Karpas-422 (cell line): ENCODE results near the gene PTPN9. TPM values are rescaled to one million over a fixed set of nuclear protein-coding genes. Genes with fewer than 3 reads are reported as not detected.
"Not testable (repeated sequence)": the region's sequence is repeated elsewhere in the genome, so short reads cannot be mapped to it uniquely, and the experiment has no call there.

Experiments
- DNase-seq: peaks from one replicate; pipeline ENCODE4 v3.0.0-alpha.2; 2015
- H2AFZ ChIP-seq: fragments of 200-600 bp; sonication (generic); 2 replicates; pipeline ENCODE4 v1.6.1; 2014; ENCODE audit warnings: antibody characterized with exemption, low read length, mixed read lengths
- H3K27ac ChIP-seq: fragments of 200-600 bp; sonication (generic); 2 replicates; pipeline ENCODE4 v1.5.1; 2014; ENCODE audit warnings: mild to moderate bottlenecking, low read length, moderate library complexity
- H3K27me3 ChIP-seq: fragments of 200-600 bp; sonication (generic); 2 replicates; pipeline ENCODE4 v1.6.1; 2014; ENCODE audit warnings: low read length, mixed read lengths
- H3K36me3 ChIP-seq: fragments of 200-600 bp; sonication (generic); 2 replicates; pipeline ENCODE4 v1.6.1; 2014; ENCODE audit warnings: low read length, mixed read lengths; ENCODE audit not compliant: insufficient read depth
- H3K4me1 ChIP-seq: fragments of 200-600 bp; sonication (generic); 2 replicates; pipeline ENCODE4 v1.6.1; 2014; ENCODE audit warnings: mild to moderate bottlenecking, low read length, mixed read lengths
- H3K4me2 ChIP-seq: fragments of 200-600 bp; sonication (generic); 2 replicates; pipeline ENCODE4 v1.6.1; 2014; ENCODE audit warnings: low read length, low read depth, mild to moderate bottlenecking; ENCODE audit not compliant: poor library complexity, severe bottlenecking
- H3K4me3 ChIP-seq: fragments of 200-600 bp; sonication (generic); 2 replicates; pipeline ENCODE4 v1.5.1; 2014; ENCODE audit warnings: mild to moderate bottlenecking, antibody characterized with exemption, low read length, mixed read lengths
- H3K79me2 ChIP-seq: fragments of 200-600 bp; sonication (generic); 2 replicates; pipeline ENCODE4 v1.6.1; 2014; ENCODE audit warnings: mild to moderate bottlenecking, low read length, mixed read lengths
- H3K9ac ChIP-seq: fragments of 200-600 bp; sonication (generic); 2 replicates; pipeline ENCODE4 v1.6.0; 2014; ENCODE audit warnings: low read length
- H3K9me2 ChIP-seq: fragments of 200-600 bp; sonication (generic), shearing (Covaris generic); replicated peaks from 2 replicates; pipeline ENCODE4 v1.6.0; 2014; ENCODE audit warnings: mild to moderate bottlenecking, low read length, moderate library complexity; ENCODE audit not compliant: insufficient read depth
- H3K9me3 ChIP-seq: fragments of 300-700, 200-600 bp; sonication (generic); 2 replicates; pipeline ENCODE4 v1.6.1; 2014; ENCODE audit warnings: low read length, mixed read lengths
- H4K20me1 ChIP-seq: fragments of 200-600 bp; sonication (generic); 2 replicates; pipeline ENCODE4 v1.6.1; 2014; ENCODE audit warnings: mild to moderate bottlenecking, antibody characterized with exemption, low read length, low read depth; ENCODE audit not compliant: insufficient read depth
- total RNA-seq: library from RNA; depleted of rRNA; stranded (reverse); fragments of >200 nt; shearing (Covaris generic); gene quantifications from 2 replicates; pipeline ENCODE4 v1.2.3, GENCODE V29; 2014; ENCODE audit warnings: low replicate concordance

PTPN9 gene
- total RNA-seq, 1 experiment from 2014 or later, result 31.2 TPM

DNA sequence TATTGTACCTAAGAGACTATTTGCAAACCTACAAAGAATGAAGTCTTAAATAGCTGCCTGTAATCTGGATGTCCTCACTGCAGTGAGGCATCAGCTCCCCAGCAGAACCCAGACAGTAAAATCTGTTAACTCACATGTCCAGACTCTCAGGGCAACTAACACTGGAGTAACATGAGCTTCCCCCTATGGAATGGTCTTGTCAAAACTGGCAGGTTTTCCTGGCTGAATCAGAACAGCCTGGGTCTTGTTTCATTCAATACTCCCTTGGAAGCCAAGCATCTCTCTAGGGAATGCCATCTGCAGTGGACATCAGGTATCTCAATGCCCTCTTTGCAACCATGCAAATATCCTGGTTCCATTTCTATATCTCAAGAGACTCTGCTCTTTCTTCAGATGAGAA, 24.4 kb downstream of the PTPN9 start:
- DNase-seq, result peak; percentile 59
- peak overlapping the region; percentile 52; the same call in 1 of the 2 replicates for H3K9ac ChIP-seq
- peaks cover 74% of the 10 kb centered on the region for H3K79me2 ChIP-seq
- no peaks in the 10 kb centered on the region for H3K36me3 ChIP-seq
- H2AFZ ChIP-seq, result no peak overlapping the region
- H3K4me2 ChIP-seq, result peak overlapping the region; percentile 81
- no peaks in the 10 kb centered on the region for H3K9me3 ChIP-seq
- no peaks in the 10 kb centered on the region for H3K27me3 ChIP-seq
- peaks cover 31% of the 10 kb centered on the region for H3K4me1 ChIP-seq
- H3K27ac ChIP-seq, result peak overlapping the region; percentile 90
- H3K4me3 ChIP-seq, result peak overlapping the region; percentile 46
- no peaks in the 10 kb centered on the region for H3K9me2 ChIP-seq
- H4K20me1 ChIP-seq, result no peaks in the 10 kb centered on the region

GRCh38 chr15:75553659-75554058, 25.5 kb downstream of the PTPN9 start:
- H3K79me2 ChIP-seq, result peaks cover 84% of the 10 kb centered on the region
- H3K4me3 ChIP-seq, result no peak overlapping the region
- H4K20me1 ChIP-seq, result no peaks in the 10 kb centered on the region; the same call in 1 of the 2 replicates
- no peak overlapping the region for H3K9ac ChIP-seq
- H3K27me3 ChIP-seq, result no peaks in the 10 kb centered on the region
- no peaks in the 10 kb centered on the region for H3K9me3 ChIP-seq
- no peaks in the 10 kb centered on the region for H3K9me2 ChIP-seq
- no peak overlapping the region for H3K4me2 ChIP-seq
- peaks cover 31% of the 10 kb centered on the region for H3K4me1 ChIP-seq
- H3K36me3 ChIP-seq, result no peaks in the 10 kb centered on the region
- no peak overlapping the region for H2AFZ ChIP-seq
- peak overlapping the region; percentile 90; the same call in 1 of the 2 replicates for H3K27ac ChIP-seq
- no peak for DNase-seq

GRCh38 chr15:75551091-75551490, 28.0 kb downstream of the PTPN9 start:
- H3K9me3 ChIP-seq, result no peaks in the 10 kb centered on the region
- H3K9me2 ChIP-seq, result no peaks in the 10 kb centered on the region
- H3K79me2 ChIP-seq, result peaks cover 86% of the 10 kb centered on the region
- no peak overlapping the region for H3K4me3 ChIP-seq
- H3K27ac ChIP-seq, result no peak overlapping the region
- peaks cover 24% of the 10 kb centered on the region for H3K4me1 ChIP-seq
- no peak overlapping the region for H3K4me2 ChIP-seq
- H4K20me1 ChIP-seq, result no peaks in the 10 kb centered on the region; the same call in 1 of the 2 replicates
- H2AFZ ChIP-seq, result no peak overlapping the region
- H3K9ac ChIP-seq, result no peak overlapping the region
- H3K27me3 ChIP-seq, result no peaks in the 10 kb centered on the region
- DNase-seq, result no peak
- H3K36me3 ChIP-seq, result no peaks in the 10 kb centered on the region

- Histone ChIP-seq H3K27ac (no peak overlapping the region), H3K4me2 (no peak overlapping the region), H3K4me1 (peaks cover 15% of the 10 kb centered on the region), H3K79me2 (peaks cover 89% of the 10 kb centered on the region), H4K20me1 (no peaks in the 10 kb centered on the region; the same call in 1 of the 2 replicates), H3K4me3 (no peak overlapping the region), H3K9me3 (no peaks in the 10 kb centered on the region), H3K9me2 (no peaks in the 10 kb centered on the region), H3K27me3 (no peaks in the 10 kb centered on the region), H2AFZ (no peak overlapping the region), H3K9ac (no peak overlapping the region), H3K36me3 (peaks cover 6% of the 10 kb centered on the region; the same call in 1 of the 2 replicates)
- DNase-seq, result no peak
Measured at GRCh38 chr15:75545064-75545463, 34.1 kb downstream of the PTPN9 start.

GRCh38 chr15:75544359-75544758, 34.8 kb downstream of the PTPN9 start:
- no peak overlapping the region for H2AFZ ChIP-seq
- H3K4me2 ChIP-seq, result no peak overlapping the region
- H3K9ac ChIP-seq, result no peak overlapping the region
- no peaks in the 10 kb centered on the region; the same call in 1 of the 2 replicates for H4K20me1 ChIP-seq
- no peaks in the 10 kb centered on the region for H3K9me3 ChIP-seq
- H3K79me2 ChIP-seq, result peaks cover 89% of the 10 kb centered on the region
- DNase-seq, result no peak
- H3K4me1 ChIP-seq, result peaks cover 15% of the 10 kb centered on the region
- no peak overlapping the region for H3K4me3 ChIP-seq
- H3K27me3 ChIP-seq, result no peaks in the 10 kb centered on the region
- H3K27ac ChIP-seq, result no peak overlapping the region
- H3K9me2 ChIP-seq, result no peaks in the 10 kb centered on the region
- peaks cover 6% of the 10 kb centered on the region; the same call in 1 of the 2 replicates for H3K36me3 ChIP-seq

DNA sequence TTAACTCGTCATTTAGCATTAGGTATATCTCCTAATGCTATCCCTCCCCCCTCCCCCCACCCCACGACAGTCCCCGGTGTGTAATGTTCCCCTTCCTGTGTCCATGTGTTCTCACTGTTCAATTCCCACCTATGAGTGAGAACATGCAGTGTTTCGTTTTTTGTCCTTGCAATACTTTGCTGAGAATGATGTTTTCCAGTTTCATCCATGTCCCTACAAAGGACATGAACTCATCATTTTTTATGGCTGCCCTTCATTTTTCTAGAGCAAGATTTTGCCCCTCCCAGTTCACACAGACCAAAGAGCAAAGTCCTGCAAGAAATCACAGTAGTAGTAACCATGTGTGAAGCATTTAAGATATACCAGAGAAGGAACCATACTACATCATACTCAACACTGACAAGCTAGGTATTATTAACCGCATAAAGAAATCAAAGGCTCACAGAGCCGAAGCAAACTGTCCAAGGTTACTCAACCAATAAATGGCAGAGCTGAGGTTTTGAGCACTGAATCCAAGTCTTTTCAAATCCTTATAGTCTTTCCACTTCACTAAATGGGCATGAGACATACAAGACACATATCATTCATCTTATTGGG, 36.1 kb downstream of the PTPN9 start:
- H3K9ac ChIP-seq, H3K4me3 ChIP-seq, H4K20me1 ChIP-seq, H3K27me3 ChIP-seq, H3K27ac ChIP-seq, H3K36me3 ChIP-seq, H3K9me3 ChIP-seq, H3K9me2 ChIP-seq, DNase-seq, H2AFZ ChIP-seq, H3K4me2 ChIP-seq: not testable (repeated sequence)
- H3K4me1 ChIP-seq, result peaks cover 15% of the 10 kb centered on the region
- peaks cover 96% of the 10 kb centered on the region for H3K79me2 ChIP-seq

- Histone ChIP-seq H3K4me1 (peaks cover 15% of the 10 kb centered on the region), H3K4me2 (no peak overlapping the region), H3K9ac (no peak overlapping the region), H2AFZ (no peak overlapping the region), H3K27me3 (no peaks in the 10 kb centered on the region), H3K27ac (peak overlapping the region; percentile 2; the same call in 1 of the 2 replicates), H3K79me2 (peaks cover 93% of the 10 kb centered on the region), H3K36me3 (peaks cover 6% of the 10 kb centered on the region; the same call in 1 of the 2 replicates), H4K20me1 (no peaks in the 10 kb centered on the region), H3K4me3 (no peak overlapping the region), H3K9me2 (no peaks in the 10 kb centered on the region), H3K9me3 (no peaks in the 10 kb centered on the region)
- DNase-seq, result no peak
Measured at GRCh38 chr15:75542386-75542797, 36.7 kb downstream of the PTPN9 start.

DNA sequence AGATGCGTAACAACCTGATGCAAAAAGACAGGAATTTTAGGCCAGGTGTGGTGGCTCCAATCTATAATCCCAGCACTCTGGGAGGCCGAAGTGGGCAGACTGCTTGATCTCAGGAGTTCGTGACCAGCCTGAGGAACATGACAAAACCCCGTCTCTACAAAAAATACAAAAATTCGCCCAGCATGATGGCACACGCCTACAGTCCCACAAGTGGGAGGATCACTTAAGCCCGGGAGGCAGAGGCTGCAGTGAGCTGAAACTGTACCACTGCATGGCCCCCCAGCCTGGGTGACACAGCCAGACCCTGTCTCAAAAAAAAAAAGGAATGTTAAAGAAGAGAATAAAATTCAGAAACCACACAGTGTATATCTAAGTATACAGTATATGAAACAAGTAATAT, 40.7 kb downstream of the PTPN9 start:
- H4K20me1 ChIP-seq, result no peaks in the 10 kb centered on the region
- H3K36me3 ChIP-seq, result peaks cover 6% of the 10 kb centered on the region; the same call in 1 of the 2 replicates
- peaks cover 91% of the 10 kb centered on the region for H3K79me2 ChIP-seq
- no peak for DNase-seq
- no peaks in the 10 kb centered on the region for H3K27me3 ChIP-seq
- no peak overlapping the region for H3K4me2 ChIP-seq
- H3K27ac ChIP-seq, result no peak overlapping the region
- peaks cover 22% of the 10 kb centered on the region for H3K4me1 ChIP-seq
- H2AFZ ChIP-seq, result no peak overlapping the region
- no peaks in the 10 kb centered on the region for H3K9me3 ChIP-seq
- H3K9ac ChIP-seq, result no peak overlapping the region
- no peaks in the 10 kb centered on the region for H3K9me2 ChIP-seq
- H3K4me3 ChIP-seq, result no peak overlapping the region
